ENCODE results near the gene COMP.

Gene COMP

DNA sequence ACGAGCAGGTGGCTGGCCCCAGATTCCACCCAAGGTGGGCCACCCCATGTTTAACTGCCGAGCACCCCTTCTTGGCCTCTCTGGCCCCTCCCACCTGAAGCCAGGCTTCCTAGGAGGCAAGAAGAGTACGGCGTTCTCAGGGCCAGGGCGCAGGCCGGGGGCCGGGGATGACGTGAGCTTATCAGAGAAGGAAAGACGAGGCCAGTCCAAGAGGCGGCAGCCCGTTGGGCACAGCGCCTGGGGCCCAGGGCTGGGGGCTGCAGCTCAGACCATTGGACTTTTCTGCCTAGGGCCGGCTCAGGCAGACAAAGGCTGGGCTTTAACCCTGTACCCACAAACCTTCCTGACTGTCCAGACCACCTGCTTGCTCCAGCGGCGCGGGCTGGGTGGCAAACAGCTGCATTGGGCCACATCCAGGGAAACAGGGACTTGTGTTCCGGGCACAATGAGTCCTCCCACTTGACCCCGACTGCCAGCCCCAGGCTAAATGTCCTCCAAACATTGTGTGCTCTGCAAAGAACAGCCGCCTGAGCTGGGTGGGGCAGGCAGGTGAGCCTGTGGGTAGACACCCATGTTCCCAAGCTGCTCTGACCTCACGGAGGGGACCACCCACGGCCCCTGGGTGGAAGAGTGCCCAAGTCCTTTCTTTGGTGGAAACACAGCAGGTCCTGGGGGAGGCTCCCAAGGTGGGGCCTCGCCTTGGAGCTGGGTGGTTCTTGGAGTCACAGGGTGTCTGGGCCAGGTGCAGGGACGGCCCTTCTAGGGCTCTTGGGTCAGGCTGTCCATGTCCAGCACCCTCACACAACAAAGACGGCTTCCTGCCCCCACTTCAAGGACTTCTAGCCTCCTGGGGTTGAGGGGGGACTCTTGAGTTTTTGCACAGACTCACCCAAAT is 21.9 kb downstream of the COMP start:
- DNase-seq: no peak

DNA sequence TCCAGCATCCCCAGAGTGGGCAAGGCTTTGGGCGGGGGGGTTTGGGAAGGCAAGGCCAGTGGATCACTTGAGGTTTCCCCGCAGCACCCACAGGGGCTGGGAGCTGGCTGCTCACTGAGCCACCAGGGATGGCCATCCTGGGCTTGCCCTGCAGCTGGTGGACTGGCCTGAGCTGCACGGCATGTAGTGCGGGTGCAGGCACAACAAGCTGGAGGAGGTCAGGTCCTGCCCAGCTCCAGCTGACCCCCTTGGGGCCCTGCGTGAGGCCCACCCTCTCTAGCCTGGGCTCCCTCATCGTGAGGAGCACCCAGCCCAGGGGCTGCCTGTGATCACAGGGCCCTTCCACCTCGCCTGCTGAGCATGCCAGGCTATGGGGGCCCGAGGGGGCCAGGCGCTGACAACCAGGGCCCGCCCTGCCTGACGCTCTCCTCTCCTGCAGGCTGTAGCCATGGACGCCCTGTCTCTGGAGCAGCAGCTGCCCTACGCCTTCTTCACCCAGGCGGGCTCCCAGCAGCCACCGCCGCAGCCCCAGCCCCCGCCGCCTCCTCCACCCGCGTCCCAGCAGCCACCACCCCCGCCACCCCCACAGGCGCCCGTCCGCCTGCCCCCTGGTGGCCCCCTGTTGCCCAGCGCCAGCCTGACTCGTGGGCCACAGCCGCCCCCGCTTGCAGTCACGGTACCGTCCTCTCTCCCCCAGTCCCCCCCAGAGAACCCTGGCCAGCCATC is 22.9 kb downstream of the COMP start:
- no peak for DNase-seq

DNA sequence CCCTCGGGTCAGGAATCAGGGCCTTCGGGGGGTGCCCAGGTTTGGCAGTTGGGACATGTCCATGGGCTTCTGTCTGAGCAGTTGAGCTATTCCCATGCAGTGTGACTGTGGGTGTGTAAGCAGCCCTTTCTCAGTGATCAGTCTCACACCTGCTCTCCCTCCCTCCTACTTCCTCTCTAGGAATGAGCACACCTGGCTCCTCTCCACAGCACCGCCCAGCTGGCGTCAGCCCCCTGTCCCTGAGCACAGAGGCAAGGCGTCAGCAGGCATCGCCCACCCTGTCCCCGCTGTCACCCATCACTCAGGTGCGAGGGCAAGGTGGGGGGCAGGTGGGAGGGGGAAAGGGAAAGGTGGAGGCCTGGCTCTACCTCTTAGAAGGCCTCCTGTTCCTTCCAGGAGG is 25.9 kb downstream of the COMP start:
- DNase-seq: no peak

DNA sequence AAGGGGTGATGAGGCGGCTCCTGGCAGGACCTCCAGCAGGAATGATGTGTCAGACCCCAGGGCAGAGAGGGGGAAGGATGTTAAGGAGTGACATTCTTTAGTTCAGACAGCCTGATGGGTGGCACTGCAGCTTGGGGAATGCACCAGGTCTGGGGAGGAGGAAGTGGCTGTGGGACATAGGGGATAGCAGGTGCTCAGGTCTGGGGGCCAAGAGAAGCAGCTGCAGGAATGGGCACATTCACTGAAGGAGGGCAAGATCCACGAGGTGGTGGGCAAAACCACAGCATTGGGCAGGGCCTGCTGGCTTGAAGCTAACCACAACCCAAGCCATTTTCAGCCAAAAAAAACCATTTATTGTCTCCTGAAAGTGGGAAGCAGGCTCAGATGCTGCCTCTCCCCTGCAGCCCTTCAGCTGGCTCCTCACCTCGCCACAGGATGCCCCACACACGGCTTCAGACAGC is 26.5 kb downstream of the COMP start:
- DNase-seq: no peak

DNA sequence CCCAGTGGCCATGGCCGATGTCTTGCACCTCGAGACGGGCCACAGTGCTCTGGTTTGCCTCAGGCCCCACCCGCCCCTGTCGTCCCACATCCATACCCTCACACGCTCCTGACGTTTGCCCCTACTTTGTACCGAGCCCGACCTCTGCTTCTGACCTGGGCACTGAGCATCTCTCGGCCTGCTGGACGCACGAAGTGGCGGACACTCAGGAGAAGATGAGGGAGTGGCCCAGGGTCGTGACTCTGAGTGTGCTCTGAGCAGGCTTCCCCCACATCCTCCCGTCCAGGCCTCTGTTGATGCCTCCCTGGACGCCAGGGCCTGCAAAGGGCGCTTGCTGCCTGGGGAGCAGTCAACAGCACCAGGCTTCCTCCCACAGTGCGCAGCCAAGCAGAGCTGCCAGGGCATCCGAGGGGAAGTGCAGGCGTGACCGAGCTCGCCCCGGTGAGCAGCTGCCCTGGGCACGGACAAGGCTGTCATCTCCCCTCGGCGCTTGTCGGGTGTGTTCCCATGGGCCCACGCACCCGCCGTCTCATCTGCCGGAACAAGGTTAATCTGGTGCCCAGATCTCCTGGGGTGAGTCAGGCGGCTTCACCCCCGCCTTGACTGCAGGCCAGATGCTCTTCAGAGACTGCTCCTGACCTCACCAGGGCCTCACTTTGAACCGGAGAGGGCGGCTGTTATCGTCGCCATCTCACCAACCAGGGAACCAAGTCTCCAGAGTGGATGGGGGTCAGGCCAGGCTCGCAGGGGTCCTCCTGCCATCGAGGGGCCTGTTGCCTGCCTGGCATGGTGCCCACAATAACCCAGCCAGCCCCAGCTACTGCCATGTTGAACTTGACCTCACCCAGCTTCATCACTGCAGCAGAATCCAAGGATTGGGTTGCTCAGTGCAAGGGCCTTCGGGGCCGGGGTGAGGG is 27.2 kb downstream of the COMP start:
- DNase-seq: no peak

DNA sequence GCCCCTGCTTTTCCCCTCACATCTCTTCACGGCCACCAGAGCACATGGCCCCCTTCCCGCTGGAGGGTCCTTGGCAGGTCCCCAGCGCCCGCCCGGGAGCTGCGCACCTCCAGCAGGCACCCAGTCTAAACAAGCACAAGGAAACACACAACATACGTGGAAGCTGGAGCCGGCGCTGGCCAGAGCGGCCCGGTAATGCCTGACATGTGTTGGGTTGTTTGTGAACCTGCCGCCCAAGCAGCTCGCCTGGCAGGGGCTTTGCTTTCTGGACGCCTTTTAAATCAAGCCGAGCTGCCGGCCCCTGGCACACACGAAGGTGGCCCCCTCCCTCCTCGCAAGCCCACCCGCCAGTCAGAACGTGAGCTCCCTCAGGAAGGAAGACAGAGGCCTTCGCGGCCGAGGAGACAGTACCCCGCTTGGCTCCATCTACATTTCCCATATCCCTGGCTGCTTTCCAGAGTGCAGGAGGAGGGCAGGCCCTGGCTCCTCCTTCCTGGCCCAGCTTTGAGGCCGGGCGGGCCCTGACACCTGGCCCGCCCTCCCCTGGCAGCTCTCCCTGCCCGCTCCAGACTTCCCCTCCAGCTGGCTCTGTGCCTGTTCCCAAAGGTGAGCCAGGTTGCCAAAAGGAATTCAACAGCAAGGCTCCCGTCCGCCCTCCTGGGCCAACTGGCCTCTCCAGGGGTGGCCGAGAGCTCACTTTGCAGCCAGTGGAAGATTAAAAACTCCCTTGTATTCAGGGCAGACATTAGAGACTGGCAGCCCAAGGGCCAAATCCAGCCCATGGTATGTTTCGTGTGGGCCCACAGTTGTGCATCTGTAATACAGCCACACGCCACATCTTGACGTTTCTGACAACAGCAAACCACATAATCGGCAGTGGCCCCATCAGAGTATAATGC is 28.7 kb downstream of the COMP start:
- DNase-seq: no peak

DNA sequence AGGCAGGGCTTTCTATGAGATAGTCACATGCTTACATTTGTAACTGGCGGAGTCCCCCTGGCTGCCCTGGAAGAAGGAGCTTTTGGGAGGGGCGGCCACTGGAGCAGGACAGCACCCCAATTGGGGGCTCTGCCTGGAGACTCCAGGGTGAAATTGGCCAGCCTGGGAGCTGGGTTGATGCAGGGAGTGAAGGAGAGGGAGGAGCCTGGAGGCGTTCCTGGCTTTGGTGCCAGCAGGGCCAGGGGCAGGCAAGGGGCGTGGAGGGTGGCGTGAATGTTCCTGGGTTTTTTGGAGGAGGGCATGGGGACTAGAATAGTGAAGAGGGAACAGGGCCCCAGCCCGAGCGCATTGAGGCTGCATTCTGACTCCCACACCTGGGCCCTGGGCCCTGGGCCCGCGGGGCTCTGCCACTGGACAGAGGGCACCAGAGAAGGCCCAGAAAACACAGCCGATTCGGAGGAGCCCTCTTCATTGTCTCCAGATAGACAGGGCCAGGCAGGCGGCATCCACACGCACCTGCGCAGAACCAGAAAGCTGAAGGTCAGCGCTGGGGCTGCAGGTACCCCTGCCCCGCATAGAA is 29.5 kb downstream of the COMP start:
- no peak for DNase-seq

DNA sequence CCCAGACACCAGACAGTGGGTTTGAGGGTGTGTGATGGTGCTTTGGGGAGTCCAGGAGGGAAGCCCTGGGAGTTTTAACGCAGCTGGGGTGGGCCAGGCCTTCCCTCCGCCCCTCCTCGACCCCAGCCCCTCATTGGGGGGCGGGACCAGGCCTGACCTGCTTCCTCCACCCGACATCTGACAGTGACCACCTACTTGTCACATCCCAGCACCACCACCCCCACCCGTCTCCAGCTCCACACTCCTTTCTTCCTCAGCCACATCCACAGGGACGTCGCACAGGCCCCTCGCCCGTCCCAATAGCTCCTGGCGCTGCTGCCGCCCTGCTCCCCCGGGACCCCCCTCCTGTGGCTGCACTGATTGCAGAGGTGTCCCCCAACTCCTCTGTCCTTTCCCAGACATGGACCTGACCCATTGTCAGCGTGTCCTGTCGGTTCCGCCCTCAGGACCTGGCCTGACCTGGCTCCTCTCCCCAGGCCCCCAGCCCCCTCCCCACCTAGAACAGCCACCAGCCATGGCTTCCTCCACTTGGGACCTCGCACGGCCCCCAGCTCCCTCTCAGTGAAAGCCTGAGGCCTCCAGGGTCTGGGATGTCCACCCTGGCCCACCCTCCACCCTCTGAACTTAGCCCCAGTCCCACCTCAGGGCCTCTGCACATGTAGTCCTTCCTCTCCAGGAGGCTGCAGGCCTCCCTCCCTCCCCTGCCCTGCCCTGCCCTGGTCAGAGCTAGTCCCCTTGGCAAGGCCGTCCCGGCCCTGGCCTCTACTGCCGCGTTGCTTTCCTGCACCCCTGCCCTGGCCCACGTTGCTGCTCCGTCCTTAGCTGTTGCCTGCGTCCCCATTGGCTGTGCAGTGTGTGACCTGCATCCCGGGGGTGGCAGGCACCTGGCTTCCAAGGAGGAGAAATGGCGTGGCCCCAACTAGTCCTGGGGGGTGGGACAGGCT is 30.4 kb downstream of the COMP start:
- no peak for DNase-seq

DNA sequence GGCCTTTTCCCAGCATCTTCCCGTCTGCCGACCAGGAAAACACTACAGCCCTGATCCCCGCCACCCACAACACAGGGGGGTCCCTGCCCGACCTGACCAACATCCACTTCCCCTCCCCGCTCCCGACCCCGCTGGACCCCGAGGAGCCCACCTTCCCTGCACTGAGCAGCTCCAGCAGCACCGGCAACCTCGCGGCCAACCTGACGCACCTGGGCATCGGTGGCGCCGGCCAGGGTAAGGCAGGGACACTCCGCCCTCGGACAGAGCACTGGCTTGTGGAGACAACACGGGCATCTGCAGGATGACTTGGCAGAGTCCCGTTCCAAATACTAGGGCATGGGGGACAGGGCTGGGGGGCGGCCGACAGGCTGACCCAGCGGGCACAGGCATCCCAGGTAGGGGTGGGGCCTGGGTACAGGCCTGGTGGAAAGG is 31.1 kb downstream of the COMP start:
- no peak for DNase-seq

DNA sequence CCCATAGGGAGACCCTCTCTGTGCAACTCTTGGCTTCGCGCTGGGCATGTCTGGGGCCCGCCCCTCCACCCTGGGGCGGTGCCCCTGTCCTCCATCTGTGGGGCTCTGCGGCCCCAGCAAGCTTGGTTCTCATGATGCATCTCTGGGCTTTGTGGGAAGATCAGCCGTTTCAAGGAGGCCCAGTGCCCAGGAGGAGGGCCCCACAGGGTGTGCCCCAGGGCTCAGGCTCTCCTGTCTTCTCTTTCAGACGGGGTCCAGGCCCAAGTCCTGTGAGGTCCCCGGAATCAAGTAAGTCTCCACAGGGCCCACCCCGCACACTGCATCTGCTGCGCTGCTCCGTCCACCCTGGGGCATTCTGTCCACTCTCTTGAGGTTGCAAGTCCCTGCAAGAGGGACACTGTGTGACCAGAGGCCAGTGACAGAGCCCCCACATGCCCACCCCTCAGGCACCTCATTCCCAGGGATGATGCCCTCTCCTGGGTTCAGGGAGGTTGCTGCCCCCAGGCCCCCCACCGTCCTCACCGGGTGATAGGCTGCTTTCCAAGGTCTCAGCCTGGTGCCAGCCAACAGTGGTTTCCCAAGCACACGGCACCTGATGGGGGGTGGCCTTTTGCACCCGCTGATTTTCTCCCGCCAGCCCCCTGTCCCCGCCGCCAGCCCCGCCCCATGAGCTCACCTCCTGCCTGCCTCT is 31.7 kb downstream of the COMP start:
- no peak for DNase-seq

DNA sequence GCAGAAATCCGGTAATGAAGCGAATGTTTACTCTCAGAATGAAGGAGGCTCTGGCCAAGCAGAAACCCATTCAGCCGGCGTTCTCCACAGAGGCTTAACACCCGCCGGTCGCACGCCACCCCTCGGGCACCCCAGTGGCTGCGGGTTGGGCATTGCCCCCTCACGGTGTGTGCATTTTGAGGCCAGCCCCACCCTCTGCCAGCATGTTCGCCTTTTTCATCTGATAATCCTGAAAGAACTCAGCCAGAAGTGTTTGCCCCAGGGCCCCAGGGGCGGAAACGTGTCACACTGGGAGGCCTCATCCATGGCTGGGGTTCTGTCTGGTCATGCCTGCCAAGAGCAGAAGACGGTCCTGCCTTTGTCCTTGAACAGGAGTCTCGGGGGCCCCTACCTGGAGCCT is 34.2 kb downstream of the COMP start:
- DNase-seq: no peak

DNA sequence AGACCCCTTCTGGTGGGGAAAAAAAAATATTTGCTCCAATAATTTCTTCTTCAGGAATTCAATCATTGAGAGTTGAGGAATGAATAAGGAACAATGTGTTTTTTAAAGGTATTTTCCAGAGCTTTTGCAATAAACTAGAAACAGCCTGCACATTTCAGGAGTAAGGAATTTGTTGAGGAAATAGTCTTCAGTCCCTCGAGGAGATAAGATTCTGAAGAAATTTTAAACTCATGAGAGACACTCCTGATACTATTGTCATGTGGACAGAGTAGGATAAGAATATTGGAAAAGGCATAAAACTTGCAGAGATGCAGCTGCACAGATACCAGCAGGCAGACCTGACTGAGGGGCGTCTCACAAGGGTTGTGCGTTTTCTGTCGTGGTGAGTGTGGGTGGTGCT is 36.6 kb downstream of the COMP start:
- DNase-seq: no peak

DNA sequence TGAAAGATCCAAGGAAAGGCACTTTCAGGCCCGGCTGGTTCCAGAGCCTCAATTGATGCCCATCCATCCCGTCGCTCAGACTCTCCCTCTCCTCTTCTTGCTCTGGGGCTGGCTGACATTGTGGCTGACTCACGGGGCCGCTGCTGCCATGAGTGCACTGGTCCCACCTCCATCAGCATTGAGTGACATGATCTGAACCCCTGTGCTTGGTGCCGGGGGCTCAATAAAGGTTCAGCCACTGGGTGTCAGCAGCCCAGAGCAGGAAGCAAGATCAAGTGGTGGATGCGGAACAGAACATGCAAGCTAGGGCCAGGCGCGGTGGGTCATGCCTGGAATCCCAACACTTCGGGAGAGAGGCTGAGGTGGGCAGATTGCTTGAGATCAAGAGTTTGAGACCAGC is 39.5 kb downstream of the COMP start:
- DNase-seq: no peak

DNA sequence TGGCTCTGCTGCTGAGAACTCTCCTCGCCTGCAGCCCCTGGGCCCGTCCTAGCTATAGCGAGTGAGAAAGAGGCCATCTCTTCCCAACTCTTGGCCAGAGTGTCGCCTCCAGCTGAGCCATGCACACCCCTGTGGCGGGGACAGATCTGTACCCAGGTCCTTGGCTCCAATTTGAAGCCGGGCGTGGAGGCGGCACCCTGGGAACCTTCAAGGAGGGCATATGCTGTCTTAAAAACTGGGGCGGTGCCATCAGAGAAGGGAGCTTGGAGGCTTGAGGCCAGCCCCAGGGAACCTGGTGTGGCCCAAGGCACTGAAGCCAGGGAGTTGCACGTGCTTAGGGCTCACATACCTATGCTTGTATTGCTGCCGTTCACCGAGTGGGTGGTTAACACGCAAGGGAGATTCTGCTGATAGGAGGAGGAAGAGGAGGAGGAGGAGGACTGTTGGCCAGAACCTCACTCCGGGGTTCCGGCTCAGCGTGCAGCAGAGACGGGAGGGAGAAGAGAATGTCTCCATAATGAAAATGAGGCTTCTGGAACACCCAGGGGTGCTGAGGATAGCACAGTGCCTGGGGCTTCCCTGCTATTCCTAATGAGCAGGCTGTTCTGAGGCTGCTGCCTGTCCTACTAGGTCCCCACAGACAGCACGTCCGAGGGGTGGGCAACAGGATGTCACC is 40.7 kb downstream of the COMP start:
- no peak for DNase-seq

DNA sequence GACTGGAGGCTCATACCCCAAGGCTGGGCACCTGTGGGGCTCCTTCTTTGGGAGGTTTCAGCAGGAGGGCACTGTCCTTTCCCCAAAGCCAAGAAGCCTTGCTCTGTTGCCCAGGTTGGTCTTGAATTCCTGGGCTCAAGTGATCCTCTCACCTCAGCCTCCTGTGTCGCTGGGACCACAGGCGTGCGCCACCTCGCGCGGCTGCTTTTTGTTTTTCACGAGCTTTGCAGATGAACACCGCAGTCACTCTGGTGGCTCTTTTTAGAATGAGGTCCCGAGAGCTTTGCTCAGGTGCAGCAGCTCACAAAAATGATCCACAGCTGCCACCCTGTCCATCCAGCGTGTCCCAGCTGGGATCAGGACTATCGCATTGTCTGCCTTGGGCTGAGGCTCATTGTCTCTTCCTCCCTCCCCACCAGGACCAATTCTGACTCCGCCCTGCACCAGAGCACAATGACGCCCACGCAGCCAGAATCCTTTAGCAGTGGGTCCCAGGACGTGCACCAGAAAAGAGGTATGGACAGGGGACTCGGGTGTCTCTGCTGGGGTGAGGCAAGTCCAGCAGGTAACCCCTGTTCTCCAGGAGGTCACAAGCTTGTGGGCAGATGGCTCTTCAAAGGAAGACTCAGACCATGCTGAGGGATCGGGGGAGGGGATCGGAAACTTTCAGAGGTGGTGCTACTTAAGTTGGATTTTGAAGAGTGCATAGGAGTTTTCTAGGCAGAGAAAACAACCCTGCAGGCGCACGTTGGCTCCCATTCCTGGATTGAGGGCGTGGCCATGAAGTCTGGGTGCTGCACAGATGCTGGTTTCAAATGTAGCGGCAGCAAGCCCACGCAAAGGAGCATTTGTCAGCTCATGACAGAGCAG is 41.5 kb downstream of the COMP start:
- DNase-seq: no peak

DNA sequence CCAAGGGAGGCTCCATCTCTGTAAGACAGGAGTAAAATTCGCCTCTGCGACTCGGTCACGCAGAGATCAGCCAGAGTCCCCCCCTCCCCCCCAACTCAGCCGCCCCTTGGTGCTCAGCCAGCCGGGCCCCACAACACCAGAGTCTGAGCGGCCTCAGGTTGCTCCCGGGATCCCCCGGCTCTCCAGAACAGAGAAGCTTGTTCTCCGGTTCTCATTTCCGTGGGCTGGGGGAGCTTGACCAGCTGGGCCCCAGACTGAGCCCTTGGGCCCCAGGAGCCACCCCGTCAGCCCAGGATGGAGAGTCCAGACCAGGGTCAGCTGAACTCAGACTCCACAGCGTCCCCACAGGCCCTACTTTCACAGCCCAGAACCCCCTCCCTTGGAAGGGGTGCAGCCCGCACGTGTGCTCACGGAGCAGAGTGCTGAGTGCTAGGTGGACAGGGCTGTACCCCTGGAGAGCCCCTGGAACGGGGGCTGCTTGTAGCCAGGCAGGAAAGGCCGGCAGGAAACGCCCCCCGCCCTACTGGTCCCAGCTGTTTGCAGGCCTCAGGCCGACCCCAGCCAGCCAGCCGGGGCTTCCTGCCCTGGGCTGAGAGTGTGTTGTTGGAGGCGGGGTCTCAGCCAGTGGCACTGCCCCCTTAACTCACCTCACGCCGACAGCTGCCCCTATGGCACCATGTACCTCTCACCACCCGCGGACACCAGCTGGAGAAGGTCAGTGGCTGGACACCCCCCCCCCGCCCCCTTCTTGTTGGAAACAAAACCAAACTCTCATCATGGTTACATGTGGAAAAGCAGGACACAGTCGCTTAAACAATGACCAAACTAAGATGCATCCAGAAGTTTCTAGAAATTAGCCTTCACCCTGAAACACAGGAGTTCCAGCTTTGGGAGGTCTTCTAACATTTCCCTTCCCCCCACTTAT is 44.4 kb downstream of the COMP start:
- no peak for DNase-seq

DNA sequence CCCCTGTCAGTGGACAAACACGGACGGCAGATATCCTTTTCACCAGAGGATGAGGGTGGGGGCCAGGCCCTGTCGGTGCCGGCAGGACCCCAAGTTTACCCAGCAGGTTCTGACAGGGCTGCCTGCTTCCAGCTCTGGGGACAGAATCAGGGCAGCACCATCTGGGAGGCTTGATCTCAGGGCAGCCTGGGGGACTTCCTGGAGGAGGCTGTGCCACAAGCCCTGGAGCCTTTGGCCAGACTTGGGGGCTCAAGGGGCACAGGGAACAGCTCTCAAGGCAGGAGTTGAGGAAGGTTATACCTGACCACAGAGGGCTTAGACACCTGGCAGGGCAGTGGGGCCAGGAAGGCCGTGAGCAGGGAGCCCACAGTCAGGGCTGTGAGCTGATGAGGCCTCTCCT is 45.2 kb downstream of the COMP start:
- no peak for DNase-seq

All from activated CD4-positive, alpha-beta T cell treated with anti-CD3 and anti-CD28 coated beads, Interleukin-10, Interleukin-2, amounts not matched to agents 100 ng/mL and 50 ng/mL, durations not matched to agents 16 hours and 8 hours (primary cell).